Activated effector memory CD4-positive, alpha-beta T cell treated with anti-CD3 and anti-CD28 coated beads, Interleukin-2, amount 50 U/mL, for 16 hours (primary cell): Measurements from ENCODE around the gene MASP2.
"Not testable (repeated sequence)": the region's sequence is repeated elsewhere in the genome, so short reads cannot be mapped to it uniquely, and the experiment has no call there.

Source experiments
- DNase-seq: peaks from one replicate; pipeline ENCODE4 v3.0.0-alpha.2; 2020

MASP2 gene

DNA sequence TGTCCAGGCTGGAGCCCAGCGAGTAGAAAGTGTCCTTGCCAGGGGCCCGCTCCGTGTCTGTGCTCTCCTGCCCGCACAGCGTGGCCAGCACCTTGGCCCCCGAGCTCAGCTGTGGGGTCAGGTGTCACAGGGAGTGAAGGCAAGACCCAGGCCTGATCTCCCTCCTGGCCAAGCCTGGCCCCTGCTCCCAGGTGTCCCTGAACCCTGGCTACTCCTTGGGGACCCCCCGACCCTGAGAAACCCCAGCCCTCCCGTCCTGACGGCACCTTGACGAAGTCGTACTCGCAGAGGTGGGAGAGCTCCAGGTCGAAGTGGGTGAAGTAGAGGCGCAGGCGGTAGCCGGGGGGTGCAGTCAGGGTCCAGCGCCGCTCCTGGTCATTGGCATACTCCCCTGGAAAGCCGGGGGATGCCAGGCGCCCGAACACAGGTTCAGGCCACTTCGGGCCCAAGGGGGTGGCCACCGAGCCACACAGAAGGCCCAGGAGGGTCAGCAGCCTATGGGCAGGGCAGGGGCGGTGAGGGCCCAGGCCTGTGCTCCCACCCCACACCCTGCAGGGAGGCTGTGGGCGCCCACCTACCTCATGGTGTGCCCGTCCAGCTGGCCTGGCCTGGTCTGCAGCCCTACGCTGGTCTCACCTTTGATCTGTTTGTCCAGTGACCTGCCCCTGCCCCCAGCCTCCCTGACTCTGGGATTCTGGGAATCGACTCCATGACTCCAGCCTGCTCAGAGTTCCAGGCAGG, at the start of gene MASP2:
Gene MASP2, minus strand, starts transcription at position 615 of the 741 bp plus-strand sequence. Its CDS starts 32 bp downstream, at position 583.
- DNase-seq: peak; percentile 55

DNA sequence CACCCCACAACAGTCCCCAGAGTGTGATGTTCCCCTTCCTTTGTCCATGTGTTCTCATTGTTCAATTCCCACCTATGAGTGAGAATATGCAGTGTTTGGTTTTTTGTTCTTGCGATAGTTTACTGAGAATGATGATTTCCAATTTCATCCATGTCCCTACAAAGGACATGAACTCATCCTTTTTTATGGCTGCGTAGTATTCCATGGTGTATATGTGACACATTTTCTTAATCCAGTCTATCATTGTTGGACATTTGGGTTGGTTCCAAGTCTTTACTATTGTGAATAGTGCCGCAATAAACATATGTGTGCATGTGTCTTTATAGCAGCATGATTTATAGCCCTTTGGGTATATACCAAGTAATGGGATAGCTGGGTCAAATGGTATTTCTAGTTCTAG, 36.7 kb upstream of the MASP2 start:
- not testable (repeated sequence) for DNase-seq

DNA sequence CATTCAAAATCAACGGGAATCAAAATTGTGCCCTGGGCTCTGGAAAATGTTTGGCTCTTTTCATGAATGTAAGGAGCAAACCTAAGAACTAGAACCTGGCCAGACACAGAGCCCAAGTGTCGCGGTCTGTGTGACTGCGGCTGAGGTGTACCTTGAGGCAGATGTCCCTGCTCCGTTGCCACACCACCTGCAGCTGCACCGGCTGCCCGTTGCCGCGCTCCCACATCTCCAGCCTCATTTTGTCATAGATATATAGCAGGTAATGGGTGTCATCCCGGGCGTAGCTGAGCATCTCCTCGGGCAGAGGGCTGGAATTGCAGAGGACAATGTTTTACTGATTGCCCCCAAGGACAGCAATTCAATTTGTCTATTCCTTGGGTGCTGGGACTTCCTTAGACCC, 33.9 kb upstream of the MASP2 start:
- DNase-seq: peak; percentile 12

DNA sequence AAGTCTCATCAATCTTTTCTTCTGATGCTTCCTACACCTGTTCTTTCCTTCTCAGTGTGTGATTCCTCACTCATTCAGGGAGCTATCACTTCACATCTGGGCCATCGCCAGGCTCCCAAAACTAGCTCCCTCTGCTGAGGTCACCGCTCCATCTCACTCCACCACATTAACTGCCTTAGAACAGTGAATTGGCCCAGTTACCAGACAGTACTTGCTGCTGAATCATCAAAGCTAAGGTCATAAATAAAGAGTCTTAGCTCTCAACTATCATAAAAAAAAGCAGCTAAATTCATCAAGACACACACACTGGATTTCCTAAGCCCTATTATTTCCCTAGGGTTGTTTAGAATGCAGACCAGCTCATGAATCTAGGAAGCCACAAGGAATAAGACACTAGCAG, 31.6 kb upstream of the MASP2 start:
- peak; percentile 33 for DNase-seq

DNA sequence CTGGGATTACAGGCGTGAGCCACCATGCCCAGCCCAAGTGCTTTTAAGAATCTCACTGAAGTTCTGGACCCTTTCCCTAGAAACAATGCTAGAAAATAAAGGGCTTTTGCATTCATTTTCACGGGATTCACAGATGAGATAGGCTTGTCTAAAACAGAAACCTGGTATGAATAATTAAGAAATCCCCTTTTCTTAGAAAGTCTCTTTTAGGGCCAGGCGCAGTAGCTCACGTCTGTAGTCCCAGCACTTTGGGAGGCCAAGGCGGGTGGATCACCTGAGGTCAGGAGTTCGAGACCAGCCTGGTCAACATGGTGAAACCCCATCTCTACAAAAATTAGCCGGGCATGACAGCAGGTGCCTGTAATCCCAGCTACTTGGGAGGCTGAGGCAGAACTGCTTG, 26.4 kb upstream of the MASP2 start:
- DNase-seq: not testable (repeated sequence)

DNA sequence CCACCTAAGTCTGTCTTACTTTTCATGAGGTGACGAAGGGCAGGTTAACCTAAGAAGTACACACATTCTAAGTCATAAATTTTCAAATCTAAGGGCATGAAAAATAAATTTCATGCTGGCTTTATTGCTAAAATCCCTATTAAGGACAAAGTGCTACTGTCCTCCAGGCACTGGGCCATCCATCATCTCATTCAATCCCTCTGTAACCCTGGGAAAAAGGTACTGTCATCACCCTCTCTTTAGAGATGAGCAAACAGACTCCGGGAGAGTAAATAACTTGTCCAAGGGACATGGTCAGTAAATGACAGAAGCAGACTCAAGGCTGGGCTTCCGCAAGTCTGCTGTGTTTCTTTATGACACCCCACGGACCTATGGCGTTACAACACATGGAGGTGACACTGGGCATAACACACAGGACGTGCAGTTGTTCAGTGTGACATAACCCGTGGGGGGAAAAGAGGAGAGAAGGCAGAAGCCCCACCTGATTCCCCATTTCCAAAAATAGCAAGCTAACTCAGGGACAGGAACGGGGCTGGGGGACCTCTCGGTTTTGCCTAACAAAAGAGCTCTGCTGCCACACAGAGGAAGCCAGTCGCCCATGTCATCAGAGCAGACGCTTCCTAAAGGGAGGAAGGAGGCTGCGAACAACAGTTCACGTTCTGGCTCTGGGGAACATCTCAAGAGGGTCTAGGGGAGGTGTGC, 25.3 kb upstream of the MASP2 start:
- peak; percentile 49 for DNase-seq

DNA sequence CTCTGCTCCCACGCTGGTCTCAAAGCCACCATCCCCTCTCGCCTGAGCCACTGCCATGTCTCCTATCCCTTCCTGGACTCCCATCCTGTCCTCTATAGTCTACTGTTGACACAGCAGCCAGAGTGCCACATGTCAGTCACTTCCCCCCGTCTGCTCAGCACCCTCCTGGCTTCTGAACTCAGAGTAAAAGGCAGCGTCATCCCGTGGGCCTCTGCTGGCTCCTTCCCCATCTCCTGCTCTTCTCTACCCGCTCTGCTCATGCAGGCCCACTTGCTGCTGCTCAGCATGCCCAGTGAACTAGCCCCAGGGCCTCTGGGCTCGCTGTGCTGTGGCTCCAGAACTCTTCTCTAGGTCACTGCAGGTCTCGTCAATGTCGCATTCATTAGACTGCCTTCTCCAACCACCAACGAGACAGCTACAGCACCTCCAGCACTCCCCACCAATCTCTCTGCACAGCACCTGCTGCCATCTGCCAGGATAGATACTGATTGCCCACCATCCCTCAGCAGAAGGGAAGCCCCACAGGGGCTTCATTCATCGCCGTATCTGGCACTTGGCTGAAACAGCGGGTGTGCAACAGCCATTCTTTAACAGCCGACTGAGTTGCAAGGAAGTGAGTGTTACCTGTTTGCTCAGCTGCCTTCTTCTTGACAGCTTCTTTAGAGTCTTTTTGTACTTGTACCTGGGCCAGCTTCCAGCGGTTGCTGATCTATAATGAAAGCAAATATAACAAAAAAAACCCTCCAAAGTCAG, 24.6 kb upstream of the MASP2 start:
- DNase-seq: peak; percentile 56

DNA sequence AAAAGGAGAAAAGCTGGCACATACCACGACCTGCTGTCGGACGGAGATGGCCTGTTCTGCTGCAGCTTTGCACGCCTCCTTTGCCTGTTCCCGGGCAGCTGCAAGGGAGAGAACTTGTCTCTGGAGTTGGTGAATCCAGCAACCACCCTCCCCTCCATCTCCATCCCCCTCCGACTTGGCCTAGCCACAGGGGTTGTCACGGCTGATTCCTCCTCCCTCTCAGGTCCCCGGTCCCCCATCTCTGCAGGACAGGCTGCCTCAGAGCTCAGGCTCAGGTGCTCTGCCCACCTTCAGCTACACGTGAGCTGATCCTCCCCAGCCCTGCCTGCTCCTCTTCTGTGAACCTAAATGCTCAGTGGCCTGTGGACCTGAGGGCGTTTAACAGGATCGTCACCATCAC, 23.8 kb upstream of the MASP2 start:
- DNase-seq: peak; percentile 39

DNA sequence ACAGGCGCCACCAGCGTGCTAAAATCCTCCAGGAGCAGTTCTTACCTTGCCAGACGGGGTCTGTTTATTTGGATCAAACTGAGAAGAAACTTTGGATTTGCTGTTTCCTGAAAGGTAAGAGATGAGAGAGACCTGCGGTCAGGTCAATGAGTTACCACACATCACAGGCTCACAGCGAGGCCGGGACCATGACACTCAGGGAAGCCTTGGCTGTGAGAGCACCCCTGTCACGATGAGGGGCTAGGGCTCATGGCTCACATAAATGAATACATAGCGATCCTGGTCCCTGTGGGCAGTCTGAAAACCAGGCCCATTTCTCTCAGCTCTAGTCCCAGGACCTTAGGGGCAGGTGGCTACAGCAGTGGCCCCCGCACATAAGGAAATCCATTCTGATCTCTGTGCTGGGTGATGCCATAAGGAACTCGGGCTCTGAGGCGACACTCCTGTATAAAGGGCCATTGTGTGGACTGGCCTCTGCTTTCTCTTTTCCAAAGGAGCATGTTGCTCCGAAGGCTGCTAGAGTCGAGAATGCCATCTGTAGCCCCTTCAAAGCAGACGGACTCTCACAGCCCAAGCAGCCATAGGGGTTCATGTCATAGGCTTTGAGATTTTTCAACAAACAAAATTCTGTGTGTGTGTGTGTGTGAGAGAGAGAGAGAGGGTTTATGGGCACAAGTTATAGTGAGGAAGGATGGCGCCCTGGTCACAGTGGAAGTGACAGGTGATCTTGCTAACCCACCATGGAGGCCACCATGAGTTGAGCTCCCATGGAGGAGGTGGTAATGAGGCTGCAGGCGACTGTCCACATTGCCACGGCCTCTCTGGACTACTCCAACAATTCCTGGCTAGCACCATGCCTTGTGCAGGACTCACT, 21.8 kb upstream of the MASP2 start:
- peak; percentile 36 for DNase-seq

DNA sequence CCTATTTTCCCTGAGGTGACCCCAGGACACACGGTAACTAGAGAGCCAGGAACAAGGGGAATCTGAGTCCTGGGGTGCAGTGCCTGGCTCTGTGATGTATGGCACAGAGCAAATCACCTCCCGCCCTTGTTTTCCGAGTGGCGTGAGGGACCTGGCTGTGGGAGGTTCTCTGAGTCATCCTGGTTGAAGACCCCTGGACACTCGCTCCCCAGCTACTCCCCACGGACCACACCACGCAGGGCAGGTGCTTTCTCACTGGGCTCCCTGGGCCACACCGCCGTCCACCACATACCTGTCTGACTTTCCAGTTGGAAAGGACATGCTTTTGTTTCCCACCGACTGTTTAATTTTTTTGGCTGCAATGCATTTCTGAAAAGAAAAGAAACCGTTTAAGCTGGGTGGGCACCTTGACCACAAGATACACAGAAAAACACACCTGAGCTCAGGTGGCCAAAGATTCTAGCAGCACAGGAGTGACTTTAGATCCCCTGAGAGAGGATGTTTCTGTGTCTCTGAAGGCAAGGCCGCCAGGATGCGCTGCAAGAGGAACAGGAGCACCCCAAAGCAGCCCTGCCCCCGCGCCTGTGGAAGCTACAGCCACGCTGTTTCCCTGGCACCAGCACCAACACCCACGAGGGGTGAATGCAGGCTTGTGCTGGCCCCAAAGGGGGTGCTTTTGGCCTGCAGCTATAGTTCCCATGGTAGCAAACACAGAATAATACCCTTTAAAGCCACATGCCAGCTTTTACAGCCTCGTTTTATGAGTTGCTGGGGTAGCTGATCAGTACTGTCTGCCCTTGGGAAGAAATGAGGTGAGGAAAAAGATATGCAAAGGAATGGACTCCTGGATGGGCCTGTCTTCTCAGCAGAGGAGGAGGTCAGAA, 20.9 kb upstream of the MASP2 start:
- DNase-seq: peak; percentile 56

DNA sequence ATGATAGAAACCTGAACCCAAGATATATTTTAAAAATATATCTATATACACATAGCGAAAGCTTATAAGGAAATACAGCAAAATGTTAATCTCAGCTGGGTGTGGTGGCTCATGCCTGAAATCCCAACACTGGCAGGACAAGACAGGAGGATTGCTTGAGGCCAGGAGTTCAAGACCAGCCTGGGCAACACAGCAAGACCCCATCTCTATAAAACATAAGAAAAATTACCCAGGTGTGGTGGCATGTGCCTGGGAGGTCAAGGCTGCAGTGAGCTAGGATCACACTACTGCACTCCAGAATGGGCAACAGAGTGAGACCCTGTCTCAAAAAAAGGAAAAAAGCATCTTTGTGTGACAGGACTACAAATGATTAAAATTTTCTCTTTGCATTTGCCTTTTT, 18.8 kb upstream of the MASP2 start:
- peak; percentile 6 for DNase-seq

DNA sequence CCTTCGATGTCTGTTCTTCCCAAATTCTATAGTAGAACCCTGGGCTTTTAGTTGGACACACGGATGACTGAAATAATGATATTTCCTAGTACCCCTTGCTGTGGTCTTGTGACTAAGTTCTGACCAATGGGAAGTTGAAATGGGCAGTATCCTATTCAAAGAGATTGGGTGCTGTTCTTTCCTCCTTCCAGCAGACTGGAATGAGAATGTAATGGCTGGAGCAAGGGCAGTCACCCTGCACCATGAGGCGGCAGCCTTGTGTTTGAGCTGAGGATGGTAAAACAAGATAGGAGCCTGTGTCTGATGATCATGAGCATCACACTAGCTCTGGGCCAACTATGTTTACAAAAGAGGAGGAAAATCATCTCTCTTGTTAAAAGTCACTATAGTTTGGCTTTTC, 17.9 kb upstream of the MASP2 start:
- no peak for DNase-seq

DNA sequence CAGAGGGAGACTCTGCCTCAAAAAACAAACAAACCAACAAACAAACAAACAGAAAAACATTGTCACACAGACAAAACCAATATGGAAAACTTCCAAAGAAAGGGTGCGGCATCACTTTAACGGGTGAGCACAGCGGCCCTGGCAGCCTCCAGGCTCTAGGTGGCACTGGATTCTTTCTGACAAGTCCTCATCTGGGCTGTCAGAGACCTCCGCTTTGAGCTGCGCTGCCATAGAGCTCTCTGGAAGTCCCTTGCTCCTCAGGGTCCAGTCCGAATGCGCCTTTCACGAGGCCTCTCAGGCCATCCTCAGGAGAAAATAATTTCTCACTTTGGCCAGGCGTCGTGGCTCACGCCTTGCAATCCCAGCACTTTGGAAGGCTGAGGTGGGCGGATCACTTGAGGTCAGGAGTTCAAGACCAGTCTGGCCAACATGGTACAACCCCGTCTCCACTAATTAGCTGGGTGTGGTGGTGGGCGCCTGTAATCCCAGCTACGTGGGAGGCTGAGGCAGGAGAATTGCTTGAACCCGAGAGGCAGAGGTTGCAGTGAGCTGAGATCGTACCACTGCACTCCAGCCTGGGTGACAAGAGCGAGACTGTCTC, 17.0 kb upstream of the MASP2 start:
- not testable (repeated sequence) for DNase-seq

DNA sequence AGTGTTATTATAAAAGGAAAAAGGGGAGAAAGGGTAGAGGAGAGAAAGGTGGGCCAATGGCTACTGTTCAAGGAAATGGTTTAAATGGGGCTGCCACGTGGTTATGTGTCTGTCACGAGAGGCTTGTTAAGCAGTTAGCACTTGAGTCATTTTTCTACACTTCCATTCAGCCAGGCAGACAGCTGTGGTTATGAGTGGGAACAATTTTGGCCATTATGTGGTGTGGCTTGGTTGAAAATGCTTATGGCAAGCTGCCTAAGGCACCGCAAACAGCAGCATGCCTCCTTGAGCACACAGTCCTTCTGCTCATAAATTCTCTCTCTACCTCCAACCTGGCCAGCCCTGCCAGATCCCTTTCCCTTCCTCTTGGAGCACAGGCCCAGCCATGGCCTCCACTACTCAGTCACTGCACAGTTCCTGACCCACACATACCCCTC, 15.9 kb upstream of the MASP2 start:
- DNase-seq: peak; percentile 64

DNA sequence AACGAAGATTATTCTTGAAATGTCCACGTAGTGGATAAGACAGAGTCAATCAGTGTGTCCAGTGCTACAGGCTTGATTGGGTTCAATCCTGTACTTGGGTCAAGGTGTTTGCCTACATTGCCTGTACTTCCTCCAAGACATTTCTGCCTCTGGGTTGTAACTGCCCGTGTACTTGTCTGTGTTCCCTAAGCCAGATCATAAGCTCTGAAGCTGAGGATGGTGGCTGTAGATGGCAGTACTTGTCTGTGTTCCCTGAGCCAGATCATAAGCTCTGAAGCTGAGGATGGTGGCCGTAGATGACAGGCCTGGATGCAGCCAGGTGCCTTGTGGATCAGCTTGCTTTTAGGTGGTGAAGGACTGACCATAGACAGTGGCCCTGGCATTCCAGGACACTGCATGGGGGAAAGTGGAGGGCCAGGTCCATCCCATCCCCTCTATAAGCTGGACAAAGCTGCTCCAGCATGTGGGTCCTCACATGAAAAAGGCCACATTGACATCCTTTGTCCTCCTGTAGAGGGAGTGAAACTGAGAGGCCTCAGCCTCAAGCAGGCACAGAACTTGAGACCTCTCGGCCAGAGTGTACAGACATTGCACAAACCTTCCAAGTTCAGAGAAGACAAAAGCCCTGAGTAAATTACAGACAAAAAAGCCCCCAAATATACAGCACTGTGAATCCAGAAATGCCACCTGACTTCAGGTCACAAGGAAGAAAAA, 14.8 kb upstream of the MASP2 start:
- peak; percentile 33 for DNase-seq

DNA sequence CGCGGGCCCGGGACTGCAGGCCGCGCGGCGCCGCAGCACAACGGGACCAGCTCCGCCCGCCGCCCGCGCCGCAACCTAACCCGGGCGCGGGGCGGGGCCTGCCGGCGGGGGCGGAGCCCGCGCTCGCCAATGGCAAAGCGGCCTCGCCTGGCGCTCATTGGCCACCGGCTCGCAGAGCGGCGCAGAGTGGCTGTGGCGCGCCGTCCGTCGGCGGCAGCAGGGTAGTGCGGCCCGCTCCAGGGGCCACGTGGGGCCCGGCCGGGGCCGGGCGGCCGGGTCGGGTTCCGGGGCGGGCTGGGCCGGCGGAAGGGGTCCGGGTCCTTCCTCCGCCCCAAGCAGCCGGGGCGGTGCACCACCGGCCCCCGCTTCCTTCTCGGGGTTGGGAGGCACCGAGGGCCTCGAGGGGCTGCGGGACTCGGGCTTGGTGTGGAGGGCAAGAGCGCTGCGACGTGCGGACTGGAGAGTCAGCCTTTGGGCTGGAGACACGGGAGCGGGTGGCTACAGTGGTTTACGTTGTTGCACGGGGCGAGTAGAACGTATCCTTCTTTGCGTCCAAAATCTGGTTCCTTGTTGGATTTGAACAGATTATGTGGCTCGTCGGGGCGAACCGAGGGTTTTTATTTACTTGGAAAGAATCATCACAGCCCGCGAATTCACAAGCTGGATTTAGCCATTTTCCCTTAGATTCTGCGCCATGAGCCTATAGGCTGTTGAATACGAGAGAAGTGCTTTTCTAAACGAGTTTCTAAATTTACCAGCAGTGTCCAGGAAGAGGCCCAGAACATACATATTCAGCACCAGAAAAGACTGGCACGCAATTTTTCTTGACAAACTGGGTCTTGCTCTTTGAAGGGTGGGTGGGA, 13.2 kb upstream of the MASP2 start, which contains the start of gene SRM:
Gene SRM, minus strand, starts transcription at position 51 of the 863 bp plus-strand sequence. CDS start 75 bp downstream, outside the sequence.
- DNase-seq: peak; percentile 97

DNA sequence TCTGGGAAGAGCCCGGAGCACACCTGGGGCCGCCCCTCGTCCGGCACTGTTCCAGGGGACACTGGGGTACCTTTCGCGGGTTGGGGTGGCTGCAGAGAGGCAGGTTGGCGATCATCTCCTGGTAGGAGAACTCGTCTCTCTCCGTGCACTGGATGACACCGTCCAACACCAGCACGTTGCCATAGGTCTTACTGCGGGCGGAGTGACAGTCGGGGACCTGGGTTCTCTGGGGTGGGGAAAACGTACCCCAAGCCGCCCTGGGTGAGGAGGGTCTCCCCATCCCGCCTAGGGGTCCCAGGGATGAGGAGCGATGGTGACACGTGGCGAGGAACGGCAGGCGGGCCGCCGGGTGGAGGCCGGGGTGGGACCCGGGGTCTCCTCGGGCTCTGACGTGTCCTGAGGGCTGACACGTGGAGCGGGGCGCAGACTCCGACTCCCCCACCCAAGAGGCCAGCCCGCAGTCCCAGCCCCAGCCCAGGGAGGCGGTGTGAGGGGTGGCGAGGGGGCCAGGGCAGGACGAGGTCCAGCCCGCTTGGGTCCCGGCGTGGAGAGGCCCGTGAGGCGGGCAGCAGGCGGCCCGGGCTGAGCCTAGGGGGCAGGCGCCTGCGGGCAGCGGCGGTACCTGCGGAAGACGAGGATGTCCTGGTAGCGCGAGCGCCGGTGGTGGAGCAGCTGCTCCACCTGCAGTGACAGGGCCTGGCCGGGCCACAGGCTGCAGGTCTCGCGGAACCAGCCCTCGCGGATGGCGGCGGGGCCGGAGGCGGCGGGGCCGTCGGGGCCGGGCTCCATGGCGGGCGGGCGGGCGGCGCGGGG, 12.3 kb upstream of the MASP2 start:
- DNase-seq: no peak

DNA sequence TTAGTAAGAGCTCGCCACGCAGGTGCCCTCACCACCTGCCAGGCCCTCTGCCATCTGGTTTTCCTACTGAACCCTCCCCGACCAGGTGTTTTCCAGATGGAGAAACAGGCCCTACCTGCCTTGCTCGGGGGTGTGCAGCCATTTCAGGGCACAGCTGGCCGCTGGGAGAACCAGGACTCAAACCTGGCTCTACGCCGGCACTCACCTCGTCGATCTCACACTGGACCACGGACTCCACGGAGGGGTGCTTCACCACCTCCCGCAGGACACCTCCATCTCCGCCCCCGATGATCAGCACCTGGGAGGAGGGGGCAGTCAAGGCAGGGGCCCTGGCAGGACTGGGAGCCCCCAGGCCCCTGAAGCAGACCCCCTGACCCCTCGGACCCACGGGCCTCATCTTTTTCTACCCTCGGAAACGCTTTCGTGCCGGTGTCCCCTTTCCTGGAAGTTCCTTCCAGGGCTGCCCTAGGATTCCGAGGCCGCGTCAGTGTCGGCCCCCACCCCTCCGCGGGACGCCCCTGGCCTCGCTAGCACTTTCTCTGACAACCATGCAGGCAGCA, 11.6 kb upstream of the MASP2 start:
- DNase-seq: no peak
